Keratinocyte (primary cell): Measurements from ENCODE around the gene BSPRY. TPM values are rescaled to one million over a fixed set of nuclear protein-coding genes. Genes with fewer than 3 reads are reported as not detected.

Source experiments
- DNase-seq: peaks from one replicate; pipeline ENCODE4 v3.0.0-alpha.2; 2011; ENCODE audit warnings: low read depth, missing footprints, low spot score
- FAIRE-seq: peaks from 2 replicates; lab custom pipeline; 2011; peaks lifted over from hg19 to GRCh38; lab: Jason Lieb, UNC
- H2AFZ ChIP-seq: 2 replicates; pipeline ENCODE4 v1.6.0; 2012; ENCODE audit warnings: low read length, control low read depth, inconsistent platforms; ENCODE audit not compliant: control insufficient read depth
- H3K27ac ChIP-seq: 2 replicates; pipeline ENCODE4 v1.5.1; 2011; ENCODE audit warnings: low read length; ENCODE audit not compliant: control insufficient read depth, insufficient read depth
- H3K27me3 ChIP-seq: 3 replicates; pipeline ENCODE4 v1.6.0; 2011; ENCODE audit warnings: low read length; ENCODE audit not compliant: control insufficient read depth, insufficient read depth; ENCODE audit errors: extremely low read depth
- H3K36me3 ChIP-seq, 2 experiments: 2 replicates in 1 of 2; 3 replicates in 1 of 2; pipeline ENCODE4 v1.5.1; 2011; ENCODE audit warnings: low read length in 2 of 2, mild to moderate bottlenecking in 1 of 2; ENCODE audit not compliant: control insufficient read depth in 2 of 2, insufficient read depth in 2 of 2; ENCODE audit errors: extremely low read depth in 1 of 2
- H3K4me1 ChIP-seq: 3 replicates; pipeline ENCODE4 v1.5.1; 2011; ENCODE audit warnings: low read length; ENCODE audit not compliant: control insufficient read depth, insufficient read depth; ENCODE audit errors: extremely low read depth
- H3K4me2 ChIP-seq: 3 replicates; pipeline ENCODE4 v1.6.0; 2011; ENCODE audit warnings: low read depth, low read length; ENCODE audit not compliant: control insufficient read depth, insufficient read depth; ENCODE audit errors: extremely low read depth
- H3K4me3 ChIP-seq, 3 experiments: fragments of 200-600 bp in 1 of 3; sonication (generic) in 1 of 3; 2 replicates in 2 of 3; 3 replicates in 1 of 3; pipeline ENCODE4 v1.5.1; 2011 to 2016; ENCODE audit warnings: low read length in 3 of 3, mild to moderate bottlenecking in 3 of 3, control low read depth in 2 of 3, inconsistent platforms in 1 of 3, low read depth in 1 of 3, mixed read lengths in 1 of 3, mixed run types in 1 of 3, moderate library complexity in 1 of 3; ENCODE audit not compliant: control insufficient read depth in 2 of 3, insufficient read depth in 2 of 3; ENCODE audit errors: extremely low read depth in 1 of 3
- H3K79me2 ChIP-seq: 2 replicates; pipeline ENCODE4 v1.6.0; 2012; ENCODE audit warnings: low read length; ENCODE audit not compliant: control insufficient read depth, insufficient read depth
- H3K9ac ChIP-seq: 3 replicates; pipeline ENCODE4 v1.6.0; 2011; ENCODE audit warnings: low read length; ENCODE audit not compliant: control insufficient read depth, insufficient read depth; ENCODE audit errors: extremely low read depth
- H3K9me1 ChIP-seq: 3 replicates; pipeline ENCODE4 v1.6.0; 2011; ENCODE audit warnings: low read length; ENCODE audit not compliant: control insufficient read depth, insufficient read depth; ENCODE audit errors: extremely low read depth
- H3K9me3 ChIP-seq: 2 replicates; pipeline ENCODE4 v1.5.1; 2012; ENCODE audit warnings: low read depth, low read length; ENCODE audit not compliant: control insufficient read depth
- H4K20me1 ChIP-seq: 3 replicates; pipeline ENCODE4 v1.6.0; 2011; ENCODE audit warnings: low read length; ENCODE audit not compliant: control insufficient read depth, insufficient read depth; ENCODE audit errors: extremely low read depth
- EZH2 ChIP-seq: IDR thresholded peaks from one replicate; pipeline ENCODE4 v1.6.1; 2012; ENCODE audit warnings: inconsistent platforms, mild to moderate bottlenecking, low read length, moderate library complexity
- dilution Hi-C: fragments of 300-500 bp; cut with MboI; formaldehyde crosslinking; loops from one replicate; pipeline ENCODE4 v1.7.0; 2020; ENCODE audit warnings: low sequenced_read_pairs; ENCODE audit not compliant: extremely low pct_ligation_motif_present
- polyA plus RNA-seq, 5 experiments: library from polyadenylated mRNA; depleted of rRNA in 3 of 5; stranded (reverse) in 3 of 5; stranded (forward) in 1 of 5; unstranded in 1 of 5; fragments of >200 nt; gene quantifications; 1 replicate in 1 of 5; 2 replicates in 3 of 5; 3 replicates in 1 of 5; pipeline versions ENCODE4 v1.2.1 to v1.2.3, GENCODE V29; 2011 to 2012; ENCODE audit warnings: missing spikeins in 2 of 5, low read depth in 1 of 5, low replicate concordance in 1 of 5
- TF ChIP-seq, protein P1 (sequence below), 3 experiments: IDR thresholded peaks in 1 of 3; conservative IDR thresholded peaks in 1 of 3; optimal IDR thresholded peaks in 1 of 3; 2 replicates in 2 of 3; 3 replicates in 1 of 3; pipeline versions ENCODE3 to v1.5.1; 2011; ENCODE audit warnings: low read length in 3 of 3, mild to moderate bottlenecking in 3 of 3, moderate library complexity in 2 of 3, control low read depth in 1 of 3, inconsistent platforms in 1 of 3; ENCODE audit not compliant: insufficient read depth in 2 of 3; ENCODE audit errors: extremely low read depth in 1 of 3

BSPRY gene
- polyA plus RNA-seq, 1 donor (not counting 4 experiments of a cell fraction or from before 2014, with no cell fraction given): 0.41 TPM

DNA sequence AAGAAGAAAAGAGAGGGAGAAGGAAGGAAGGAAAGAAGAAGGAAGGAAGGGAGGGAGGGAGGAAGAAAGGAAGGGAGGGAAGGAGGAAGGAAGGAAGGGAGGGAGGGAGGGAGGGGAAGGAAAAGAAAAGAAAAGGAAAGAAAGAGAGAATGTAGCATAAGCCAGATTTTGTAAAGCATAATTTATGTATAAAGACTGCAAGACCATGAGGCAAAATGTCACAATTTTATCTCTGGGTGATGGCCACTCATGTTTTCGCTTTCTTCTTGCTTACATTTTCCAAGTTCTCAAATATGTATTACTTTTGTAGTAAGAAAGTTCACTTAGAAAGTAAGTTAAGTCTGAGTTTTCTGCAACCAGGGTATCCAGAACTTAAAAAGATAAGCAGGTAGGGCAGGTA lies 42.8 kb upstream of the BSPRY start:
- Histone ChIP-seq H3K79me2 (no peaks in the 10 kb centered on the region), H3K4me2 (no peak overlapping the region), H3K9me3 (no peaks in the 10 kb centered on the region), H2AFZ (no peak overlapping the region), H3K9me1 (no peaks in the 10 kb centered on the region), H3K27me3 (peaks cover 5% of the 10 kb centered on the region), H3K27ac (no peak overlapping the region), H3K4me1 (no peaks in the 10 kb centered on the region), H3K9ac (no peak overlapping the region), H3K4me3 (no peak overlapping the region), H4K20me1 (no peaks in the 10 kb centered on the region), H3K36me3 (no peaks in the 10 kb centered on the region)
- dilution Hi-C loops: no loop called here
- TF ChIP-seq, protein P1, sequence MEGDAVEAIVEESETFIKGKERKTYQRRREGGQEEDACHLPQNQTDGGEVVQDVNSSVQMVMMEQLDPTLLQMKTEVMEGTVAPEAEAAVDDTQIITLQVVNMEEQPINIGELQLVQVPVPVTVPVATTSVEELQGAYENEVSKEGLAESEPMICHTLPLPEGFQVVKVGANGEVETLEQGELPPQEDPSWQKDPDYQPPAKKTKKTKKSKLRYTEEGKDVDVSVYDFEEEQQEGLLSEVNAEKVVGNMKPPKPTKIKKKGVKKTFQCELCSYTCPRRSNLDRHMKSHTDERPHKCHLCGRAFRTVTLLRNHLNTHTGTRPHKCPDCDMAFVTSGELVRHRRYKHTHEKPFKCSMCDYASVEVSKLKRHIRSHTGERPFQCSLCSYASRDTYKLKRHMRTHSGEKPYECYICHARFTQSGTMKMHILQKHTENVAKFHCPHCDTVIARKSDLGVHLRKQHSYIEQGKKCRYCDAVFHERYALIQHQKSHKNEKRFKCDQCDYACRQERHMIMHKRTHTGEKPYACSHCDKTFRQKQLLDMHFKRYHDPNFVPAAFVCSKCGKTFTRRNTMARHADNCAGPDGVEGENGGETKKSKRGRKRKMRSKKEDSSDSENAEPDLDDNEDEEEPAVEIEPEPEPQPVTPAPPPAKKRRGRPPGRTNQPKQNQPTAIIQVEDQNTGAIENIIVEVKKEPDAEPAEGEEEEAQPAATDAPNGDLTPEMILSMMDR (optimal IDR thresholded peaks at IDR 0.05 in 1 of 3, IDR thresholded peaks at IDR 0.05 in 1 of 3, conservative IDR thresholded peaks at IDR 0.05 in 1 of 3; ENCODE audit: extremely low read depth in 1 of 3, insufficient read depth in 2 of 3, low read length in 3 of 3): no peak
- no peak for TF ChIP-seq EZH2
- FAIRE-seq (no peak), DNase-seq (no peak)

DNA sequence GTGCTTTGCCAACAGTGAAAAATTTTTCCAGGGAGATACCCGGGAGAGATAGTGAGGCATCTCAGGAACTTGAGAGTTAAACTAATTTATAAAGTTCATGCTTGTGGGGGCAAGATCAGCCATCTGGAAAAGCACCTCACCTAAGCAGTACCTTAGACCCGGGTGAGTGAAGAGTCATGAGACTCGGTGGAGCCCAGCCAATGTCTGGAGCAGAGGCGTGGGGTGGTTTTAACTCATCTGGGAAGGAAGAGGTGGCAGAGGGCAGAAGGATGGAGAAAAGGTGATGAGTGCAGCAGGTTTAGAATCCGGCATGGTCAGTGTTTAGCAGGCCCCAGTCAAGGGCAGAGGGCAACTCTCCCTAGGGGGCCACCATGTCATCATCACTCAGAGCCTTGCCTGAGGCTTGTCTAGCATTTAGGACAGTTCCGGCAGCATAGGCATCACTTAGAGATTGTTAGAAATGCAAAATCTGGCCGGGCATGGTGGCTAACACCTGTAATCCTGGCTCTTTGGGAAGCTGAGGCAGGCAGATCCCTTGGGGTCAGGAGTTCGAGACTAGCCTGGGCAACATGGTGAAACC lies 41.9 kb upstream of the BSPRY start:
- no peak overlapping the region for H3K4me3 ChIP-seq
- no peaks in the 10 kb centered on the region for H3K79me2 ChIP-seq
- H3K4me1 ChIP-seq: no peaks in the 10 kb centered on the region
- DNase-seq (no peak), FAIRE-seq (no peak)
- TF ChIP-seq EZH2: no peak
- TF ChIP-seq, protein P1 (optimal IDR thresholded peaks at IDR 0.05 in 1 of 3, IDR thresholded peaks at IDR 0.05 in 1 of 3, conservative IDR thresholded peaks at IDR 0.05 in 1 of 3; ENCODE audit: extremely low read depth in 1 of 3, insufficient read depth in 2 of 3, low read length in 3 of 3): no peak
- dilution Hi-C loops: no loop called here
- no peak overlapping the region for H3K9ac ChIP-seq
- H3K9me3 ChIP-seq: no peaks in the 10 kb centered on the region
- H4K20me1 ChIP-seq: no peaks in the 10 kb centered on the region
- no peaks in the 10 kb centered on the region for H3K36me3 ChIP-seq
- H3K4me2 ChIP-seq: no peak overlapping the region
- no peaks in the 10 kb centered on the region for H3K9me1 ChIP-seq
- no peak overlapping the region for H2AFZ ChIP-seq
- no peak overlapping the region for H3K27ac ChIP-seq
- H3K27me3 ChIP-seq: peaks cover 5% of the 10 kb centered on the region
